GM21528 (cell line): ENCODE results near the gene DDX31.
"Not testable (repeated sequence)": the region's sequence is repeated elsewhere in the genome, so short reads cannot be mapped to it uniquely, and the experiment has no call there.

Experiments used
- ATAC-seq: cut with Tn5 transposase; IDR thresholded peaks from one replicate; pipeline ENCODE4 v1.9.1; 2021; ENCODE audit warnings: mild to moderate bottlenecking, moderate library complexity; ENCODE audit not compliant: unreplicated experiment, low FRiP score

DDX31 gene

DNA sequence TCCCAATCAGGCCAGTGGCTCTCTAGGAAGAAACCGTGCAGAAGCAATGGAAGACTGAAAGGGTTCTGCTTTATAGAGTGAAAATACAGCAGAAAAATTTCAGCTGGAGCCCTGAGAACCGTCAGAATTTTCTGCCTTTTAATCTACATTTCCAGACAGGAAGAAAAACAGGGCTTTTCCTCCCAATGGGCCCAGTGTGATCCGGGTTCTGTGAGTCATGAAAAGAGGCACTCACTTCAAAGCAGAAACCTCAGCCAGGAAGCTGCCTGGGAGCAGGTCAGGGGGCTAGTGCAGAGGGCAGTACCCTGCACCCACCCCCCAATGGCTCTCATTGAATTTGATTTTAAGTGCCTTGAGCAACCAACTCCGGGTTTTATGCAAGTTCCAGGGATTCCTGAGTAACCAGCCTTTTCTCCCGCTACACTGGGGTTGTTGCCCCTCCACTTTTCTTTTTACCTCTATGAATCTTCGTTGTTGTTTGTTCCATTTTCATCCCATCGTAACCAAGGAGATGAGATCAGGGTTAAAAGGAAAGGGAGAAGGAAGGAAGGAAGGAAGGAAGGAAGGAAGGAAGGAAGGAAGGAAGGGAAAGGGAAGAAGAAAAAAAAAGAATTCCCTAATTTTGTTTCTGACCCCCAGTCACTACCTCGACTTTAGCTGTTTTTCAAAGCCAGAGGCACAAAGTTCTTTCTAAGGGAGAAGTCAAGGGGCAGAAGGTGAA is 86.0 kb downstream of the DDX31 start:
- ATAC-seq: no peak

DNA sequence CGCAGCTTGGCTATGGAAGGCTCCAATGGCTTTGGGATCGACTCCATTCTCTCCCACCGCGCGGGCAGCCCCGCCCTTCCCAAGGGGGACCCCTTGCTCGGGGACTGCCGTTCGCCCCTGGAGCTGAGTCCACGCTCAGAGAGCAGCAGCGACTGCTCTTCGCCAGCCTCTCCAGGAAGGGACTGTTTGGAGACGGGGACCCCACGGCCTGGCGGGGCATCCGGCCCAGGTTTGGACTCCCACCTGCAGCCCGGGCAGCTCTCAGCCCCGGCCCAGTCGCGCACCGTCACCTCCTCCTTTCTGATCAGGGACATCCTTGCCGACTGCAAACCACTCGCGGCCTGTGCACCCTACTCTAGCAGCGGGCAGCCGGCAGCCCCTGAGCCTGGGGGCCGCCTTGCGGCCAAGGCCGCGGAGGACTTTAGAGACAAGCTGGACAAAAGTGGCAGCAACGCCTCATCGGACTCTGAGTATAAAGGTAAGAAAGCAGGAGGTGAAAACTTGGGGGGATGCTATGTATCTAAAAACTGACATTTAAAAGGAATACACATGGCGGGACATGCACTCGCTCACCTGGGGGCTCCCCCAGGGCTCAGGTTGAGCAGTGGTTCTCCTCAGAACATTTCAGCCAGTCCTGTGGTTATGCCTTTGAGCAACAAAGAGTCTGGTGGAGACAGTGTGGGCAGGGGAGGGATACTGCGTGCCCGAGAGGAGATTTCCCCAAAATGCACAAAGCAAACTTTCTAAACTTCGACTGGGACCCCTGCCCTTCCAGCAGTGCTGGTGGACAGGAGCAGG is 86.8 kb downstream of the DDX31 start:
- ATAC-seq: no peak

DNA sequence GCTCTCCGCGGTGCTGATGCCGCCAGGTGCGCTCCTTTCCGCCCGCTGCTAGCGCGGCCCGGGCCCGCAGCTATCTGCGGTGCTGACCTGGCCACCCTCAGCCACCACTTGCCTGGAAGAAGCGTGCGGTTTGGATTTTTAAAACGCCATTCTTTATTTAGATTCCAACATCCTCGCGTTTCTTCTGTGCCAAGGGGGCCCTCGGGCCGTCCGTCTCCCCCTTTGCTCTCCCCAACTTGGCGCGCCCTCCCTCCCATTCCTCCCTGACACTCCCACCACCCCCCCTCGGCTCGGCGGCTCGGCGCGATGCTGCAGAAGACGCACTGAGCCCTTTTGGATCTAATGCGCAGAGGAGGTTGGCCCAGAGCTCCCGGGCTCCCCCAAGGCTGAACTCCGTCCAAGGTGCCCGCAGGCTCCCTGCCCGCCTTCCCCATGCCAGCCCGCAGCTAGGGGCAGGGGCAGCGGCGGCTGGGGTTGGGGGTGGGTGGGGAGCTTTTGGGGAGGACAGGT is 87.5 kb downstream of the DDX31 start, which contains the start of gene BARHL1:
Gene BARHL1, plus strand, starts transcription at position 331 of the 510 bp plus-strand sequence. CDS start 192 bp downstream, outside the sequence.
- no peak for ATAC-seq

DNA sequence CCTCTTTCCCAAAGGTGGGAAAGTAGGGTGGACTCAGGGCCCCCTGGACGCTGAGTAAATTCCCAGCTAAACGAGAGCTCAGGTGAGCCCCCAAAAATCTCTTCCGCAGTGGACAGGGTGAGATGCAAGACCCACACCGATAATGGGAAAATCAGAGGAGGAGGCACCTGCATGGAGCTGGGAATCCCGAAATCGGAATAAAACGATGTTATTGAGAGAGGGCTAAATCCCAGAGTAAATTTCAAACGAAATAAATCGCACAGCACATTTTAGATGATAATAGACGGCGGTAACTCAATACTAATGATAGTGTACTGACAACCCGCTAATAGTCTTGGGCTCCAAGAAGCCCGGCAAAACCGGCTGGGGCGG is 90.4 kb downstream of the DDX31 start:
- no peak for ATAC-seq

DNA sequence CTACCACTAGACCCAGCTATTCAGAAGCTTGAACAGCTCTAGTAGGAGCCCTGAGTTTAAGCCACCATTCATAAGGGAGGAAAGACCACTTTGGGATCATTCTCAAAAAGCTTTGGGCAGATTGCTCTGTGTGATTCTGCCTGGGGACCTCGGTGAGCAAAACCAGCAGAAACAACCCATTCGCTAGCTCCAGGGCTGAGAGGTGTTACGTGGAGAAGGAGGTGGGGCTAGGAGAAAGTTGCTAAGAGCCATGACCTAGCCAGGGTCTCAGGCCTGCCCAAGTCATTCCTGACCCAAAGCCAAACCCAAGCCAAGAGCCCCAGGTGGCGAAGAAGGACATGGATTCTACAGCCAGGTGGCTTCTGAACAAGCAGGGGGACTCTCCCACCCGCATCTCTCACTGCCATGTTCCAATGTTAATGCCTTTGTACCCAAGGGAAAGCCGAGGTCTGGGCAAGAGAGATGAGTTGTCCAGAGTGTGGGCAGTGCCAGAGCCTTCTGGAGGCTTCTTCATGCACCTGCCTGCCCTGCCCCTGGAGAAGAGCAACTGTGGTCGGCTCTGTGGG is 91.3 kb downstream of the DDX31 start:
- no peak for ATAC-seq

DNA sequence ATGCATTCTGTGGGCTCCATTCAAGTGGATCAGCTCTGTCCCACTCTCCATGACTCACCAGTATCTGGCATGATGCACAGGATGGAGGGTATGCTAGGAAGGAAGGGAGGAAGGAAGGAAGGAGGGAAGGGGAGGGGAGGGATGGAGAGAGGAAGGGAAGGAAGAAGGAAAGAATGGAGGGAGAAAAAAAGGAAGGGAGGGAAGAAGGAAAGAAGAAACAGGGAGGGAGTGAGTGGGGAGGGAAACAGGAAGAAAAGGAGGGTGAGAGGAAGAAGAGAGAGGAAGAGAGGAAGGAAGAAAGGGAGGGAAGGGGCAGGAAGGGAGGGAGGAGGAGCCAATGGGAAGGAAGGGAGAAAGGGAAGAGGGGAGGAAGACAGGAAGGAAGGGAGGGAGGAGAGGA is 92.7 kb downstream of the DDX31 start:
- no peak for ATAC-seq

DNA sequence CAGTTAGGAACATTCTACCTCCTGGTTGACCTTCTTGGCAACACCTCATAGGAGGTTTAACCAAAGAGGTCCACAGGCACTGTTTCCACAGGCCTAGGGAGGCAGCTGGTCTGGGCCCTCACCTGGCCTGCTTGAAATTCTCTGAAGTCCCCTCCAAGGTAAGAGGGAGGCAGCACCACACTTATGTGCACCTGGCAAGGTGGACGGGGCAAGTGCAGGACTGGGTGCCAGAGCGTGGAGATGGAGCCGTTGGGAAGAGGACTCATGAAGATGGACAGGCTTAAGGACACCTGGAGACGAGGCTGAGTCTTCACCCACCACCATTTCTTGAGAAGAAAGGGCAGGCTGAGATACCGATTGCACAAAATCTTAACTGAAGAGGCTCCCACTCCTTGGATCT is 94.0 kb downstream of the DDX31 start:
- ATAC-seq: no peak

DNA sequence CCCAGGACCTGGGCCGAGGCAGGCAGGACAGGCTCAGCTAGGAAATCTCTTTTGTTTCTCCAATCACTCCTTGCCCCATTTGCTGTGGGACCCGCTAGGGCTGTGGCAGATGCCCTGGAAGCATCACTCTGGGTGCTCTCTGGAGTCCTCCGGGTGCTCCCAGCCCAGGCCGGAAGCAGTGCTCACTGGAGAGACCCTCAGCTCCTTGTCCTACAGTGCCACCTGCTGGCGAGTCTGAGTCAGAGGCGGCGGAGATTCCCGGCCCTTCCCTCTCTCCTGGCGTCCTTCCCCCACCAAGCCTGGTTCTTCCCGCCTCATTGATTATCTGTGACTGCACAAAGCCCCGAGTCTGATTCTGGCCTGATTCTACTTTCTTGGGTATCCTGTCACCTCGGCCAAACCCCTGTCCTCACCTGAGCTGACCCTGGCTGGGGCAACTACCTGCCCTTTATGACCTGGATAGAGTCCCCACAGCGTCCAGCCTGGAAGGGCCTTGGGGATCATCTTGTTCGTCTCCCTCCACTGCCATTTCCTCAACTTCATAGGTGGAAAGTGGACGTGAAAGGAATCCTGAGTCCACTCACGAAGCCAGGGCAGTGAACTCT is 94.7 kb downstream of the DDX31 start:
- no peak for ATAC-seq

DNA sequence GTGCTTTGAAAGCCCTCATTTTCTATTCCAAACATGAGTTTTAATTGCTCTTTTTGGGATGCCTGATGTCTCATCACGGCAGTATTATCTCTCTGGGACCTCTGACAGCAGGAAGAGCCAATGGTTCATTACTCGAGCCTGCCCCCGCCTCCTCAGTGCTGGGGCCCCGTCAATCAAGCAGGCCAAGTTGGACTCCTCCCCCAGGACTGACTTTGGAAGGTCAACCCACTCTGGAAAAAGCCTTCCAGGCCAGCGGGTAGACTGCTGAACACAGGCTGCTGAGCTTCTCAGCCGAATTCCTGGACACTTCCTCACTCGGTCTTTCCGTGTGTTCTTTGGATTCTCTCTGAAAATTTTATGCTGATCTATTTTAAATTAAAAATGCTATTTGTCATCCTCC is 96.9 kb downstream of the DDX31 start:
- ATAC-seq: no peak

DNA sequence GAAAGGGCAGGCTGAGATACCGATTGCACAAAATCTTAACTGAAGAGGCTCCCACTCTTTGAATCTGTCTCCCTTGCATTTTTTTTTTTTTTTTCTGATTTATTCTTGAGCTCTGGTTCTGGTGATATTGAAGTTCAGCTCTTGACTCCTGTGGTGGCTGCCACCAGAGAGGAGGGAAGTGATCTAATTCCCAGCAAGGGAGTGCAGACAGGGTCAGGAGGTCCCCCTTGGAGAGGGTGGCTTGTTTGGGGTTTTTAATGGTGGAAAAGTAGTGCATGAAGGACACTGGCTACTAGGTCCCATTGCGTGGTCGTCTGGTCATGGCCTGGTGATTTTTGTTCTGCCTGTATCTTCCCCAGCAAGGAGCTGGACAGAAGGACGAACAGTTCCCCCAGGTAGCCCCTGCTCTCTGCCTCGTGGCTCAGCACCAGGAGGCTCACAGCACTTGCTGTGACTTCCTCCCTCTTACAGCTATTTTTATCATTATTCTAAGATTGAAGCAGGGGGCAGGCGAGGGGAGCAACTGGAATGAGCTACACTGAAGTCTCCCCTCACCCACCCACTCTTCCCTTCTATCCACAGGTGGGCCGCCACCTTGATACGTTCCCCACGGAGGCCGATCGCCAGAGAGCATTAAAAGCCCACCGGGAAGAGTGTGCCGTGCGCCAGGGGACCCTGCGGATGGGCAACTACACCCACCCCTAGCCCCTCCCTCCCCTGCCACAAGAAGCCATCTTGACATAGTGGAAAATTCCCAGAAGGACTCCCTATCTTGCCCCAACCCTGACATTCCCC is 97.8 kb downstream of the DDX31 start:
- ATAC-seq: no peak

DNA sequence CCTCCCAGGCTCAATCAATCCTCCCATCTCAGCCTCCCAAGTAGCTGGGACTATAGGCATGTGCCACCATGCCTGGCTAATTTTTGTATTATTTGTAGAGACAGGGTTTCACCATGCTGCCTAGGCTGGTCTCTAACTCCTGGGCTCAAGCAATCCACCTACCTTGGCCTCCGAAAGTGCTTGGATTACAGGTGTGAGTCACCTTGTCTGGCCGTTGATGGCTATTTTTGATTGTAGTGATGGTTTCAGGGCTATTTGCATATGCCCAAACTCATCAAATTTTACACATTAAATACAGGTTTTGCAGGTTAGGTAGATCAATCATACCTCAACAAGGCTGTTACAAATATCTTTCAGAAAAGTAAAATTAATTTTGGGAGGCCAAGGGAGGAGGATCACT is 101.0 kb downstream of the DDX31 start:
- not testable (repeated sequence) for ATAC-seq

DNA sequence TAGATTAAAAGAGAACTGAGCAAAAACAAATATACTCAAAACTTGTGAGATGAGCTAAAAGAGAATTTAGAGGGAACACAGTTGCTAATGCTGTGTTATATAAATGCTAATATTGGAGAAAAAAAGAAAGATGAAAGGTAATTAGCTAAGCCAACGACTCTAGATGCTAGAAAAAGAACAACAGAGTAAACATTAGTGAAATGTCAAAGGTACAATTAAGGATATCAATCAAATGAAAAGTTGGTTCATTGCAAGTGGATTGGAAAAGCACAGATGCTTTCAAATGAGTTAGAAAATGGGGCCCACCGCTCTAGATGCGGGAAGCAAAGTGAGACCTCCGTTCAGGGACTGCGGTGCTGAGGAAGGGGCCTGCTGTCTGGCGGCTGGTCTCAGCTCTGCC is 105.3 kb downstream of the DDX31 start:
- no peak for ATAC-seq

DNA sequence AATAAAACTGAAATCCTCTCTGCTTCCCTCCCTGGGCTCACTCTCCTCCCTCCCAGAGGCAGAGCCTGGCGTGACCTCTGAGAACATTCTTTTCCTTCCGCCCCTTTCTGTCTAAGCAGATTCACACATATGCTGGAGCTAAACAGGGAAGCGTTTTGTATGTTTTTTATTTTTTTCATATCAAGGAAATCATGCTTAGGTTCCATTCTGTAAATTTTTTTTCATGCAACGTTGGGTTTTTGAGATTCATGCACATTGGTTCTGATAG is 107.5 kb downstream of the DDX31 start:
- no peak for ATAC-seq

DNA sequence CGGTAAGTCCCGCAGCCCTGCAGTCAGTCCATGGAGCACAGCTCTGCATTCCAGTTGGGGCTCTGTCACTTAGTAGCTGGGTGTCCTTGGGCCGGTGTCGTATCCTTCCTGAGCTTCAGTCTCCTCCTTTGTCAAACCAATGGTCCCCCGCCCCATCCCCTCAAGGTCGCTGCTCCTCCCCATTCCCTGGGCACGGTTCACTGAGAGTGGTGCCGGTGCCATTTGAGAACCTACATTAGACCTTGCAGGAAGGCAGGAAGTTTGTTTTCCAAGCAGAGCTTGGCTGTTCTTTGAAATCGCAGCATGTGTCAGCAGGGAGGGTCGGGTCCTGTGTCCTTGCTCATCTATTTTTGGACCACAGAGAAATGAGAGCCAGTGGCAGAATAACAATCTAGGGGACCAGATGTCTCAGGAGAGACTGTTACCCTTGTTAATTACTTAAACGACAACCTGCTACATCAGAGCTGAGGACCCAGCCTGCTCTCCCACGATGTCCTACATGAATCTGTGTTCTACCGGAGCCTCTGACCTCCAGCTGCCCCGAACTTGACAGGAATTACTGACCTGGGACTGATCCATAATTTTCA is 109.1 kb downstream of the DDX31 start:
- ATAC-seq: no peak

DNA sequence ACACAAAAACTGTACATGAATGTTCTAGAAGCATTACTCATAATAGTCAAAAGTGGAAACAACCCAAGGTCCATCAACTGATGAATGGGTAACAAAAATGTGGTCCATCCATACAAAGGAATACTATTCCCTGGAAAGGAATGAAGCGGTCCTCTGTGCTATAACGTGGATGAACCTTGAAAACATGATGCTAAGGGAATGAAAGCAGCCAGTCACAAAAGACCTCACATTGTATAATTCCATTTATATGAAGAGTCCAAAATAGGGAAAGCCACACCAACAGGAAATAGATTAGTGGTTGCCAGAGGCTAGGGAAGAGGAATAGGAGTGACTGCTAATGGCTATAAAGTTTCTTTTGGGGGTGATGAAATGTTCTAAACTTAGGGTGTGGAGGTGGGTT is 110.1 kb downstream of the DDX31 start:
- ATAC-seq: no peak

DNA sequence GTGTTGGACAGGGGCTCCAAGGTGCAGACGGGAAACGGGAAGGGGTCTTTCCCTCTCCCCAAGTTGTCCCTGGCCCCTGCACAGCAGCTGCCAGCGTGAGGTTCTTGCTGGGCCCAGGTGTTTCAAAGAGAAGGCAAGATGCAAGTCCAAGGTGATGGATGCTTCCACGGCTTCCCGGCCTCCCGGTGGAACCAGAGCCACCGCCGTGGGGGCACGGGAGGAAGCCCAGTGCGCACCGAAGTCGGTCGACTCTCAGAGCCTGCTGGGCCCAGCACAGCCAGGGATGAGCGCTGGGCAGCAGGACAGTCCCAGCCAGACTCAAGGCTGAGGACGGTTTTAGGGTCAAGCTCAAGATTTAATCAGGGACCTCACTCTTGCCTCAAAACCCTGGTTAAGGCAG is 112.6 kb downstream of the DDX31 start:
- no peak for ATAC-seq

DNA sequence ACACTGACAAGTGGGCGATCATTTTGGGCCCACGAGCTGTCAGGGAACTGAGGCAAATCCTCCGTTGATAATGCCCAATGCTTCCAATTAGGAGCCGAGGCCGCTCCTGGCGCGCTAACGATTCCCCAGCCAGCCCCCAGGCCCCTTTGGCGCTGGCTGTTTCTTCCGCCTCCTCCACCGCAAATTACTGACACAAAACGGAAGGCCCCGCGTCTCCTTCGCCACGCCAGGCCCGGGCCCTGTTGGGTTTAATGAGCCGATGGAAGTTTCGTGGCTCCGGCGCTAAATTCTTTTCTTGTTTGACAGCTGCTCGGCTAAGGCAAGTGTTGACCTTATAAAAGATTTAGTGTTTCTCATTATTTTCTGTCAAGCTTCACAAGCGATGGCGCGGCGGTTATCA is 113.1 kb downstream of the DDX31 start:
- no peak for ATAC-seq

DNA sequence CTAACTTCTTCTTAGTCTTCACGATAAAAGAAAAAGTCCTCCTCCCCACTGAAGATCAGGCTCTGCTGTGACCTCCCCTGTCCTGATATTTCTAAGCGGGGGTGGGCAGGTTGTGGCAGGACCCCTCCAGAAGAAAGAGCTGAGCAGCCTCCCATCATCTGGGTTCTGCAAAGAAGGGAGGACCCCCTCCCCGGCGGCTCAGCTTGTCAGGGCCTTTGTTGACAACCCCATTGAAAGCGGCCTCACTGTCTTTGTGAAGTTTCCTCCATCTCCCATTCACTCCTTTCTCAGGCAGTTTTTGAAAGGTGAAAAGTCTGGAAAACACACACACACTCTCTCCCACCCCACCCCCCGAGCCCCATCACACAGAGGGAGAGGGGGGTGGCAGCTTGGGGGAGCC is 113.5 kb downstream of the DDX31 start:
- ATAC-seq: no peak

DNA sequence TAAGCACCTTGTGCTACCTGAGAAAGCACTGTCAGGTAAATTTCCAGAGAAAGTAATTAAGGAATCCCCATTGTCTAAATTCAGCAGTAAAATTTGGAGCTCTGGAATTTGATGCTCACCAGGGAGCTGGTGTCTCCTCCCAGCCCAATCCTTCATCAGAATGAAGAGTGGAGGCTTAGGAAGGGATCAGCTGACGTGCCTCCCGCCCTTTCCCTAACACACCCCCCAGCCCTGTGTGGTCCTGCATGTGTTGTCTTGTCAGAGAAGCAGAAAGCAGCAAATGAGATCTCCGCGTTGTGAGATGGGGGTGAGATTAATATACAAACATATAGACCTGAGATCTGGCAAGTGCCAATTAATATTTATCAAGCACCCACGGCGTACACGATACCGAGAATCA is 114.3 kb downstream of the DDX31 start:
- ATAC-seq: no peak

DNA sequence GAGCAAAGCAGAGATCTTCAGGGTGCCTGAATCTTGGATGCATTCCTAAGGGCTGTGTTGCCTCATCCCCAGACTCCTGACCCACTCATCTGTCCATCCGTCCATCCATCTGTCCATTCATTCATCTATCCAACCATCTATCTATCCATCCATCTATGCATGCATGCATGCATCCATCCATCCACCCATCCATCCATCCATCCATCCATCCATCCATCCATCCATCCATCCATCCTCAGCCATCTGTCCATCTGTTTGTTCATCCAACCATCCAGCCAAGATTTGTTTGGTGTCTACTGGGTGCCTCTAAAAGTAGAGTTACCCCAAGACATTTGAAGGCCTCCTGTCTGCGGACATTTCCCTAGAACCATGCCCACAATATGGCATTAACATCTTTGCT is 115.0 kb downstream of the DDX31 start:
- no peak for ATAC-seq
